SK-N-SH treated with all-trans-retinoic acid at 6 μM for 48 hours (cell line): ENCODE measurements around the gene ARFRP1.

ENCODE experiments used
- CSDC2 ChIP-seq: fragments of 250-450 bp; sonication (Bioruptor Pico); IDR thresholded peaks from 2 replicates; pipeline ENCODE4 v1.5.0; 2020; ENCODE audit warnings: mild to moderate bottlenecking, moderate library complexity
- PATZ1 ChIP-seq: fragments of 250-450 bp; sonication (Bioruptor Pico); IDR thresholded peaks from 2 replicates; pipeline ENCODE4 v1.8.0; 2020; ENCODE audit warnings: mild to moderate bottlenecking, moderate library complexity, borderline replicate concordance
- PPARA ChIP-seq: fragments of 250-450 bp; sonication (Bioruptor Pico); IDR thresholded peaks from 2 replicates; pipeline ENCODE4 v1.5.0; 2020; ENCODE audit warnings: mild to moderate bottlenecking, borderline replicate concordance
- TCF4 ChIP-seq: fragments of 250-450 bp; sonication (Bioruptor Pico); IDR thresholded peaks from 2 replicates; pipeline ENCODE4 v1.8.0; 2021; ENCODE audit warnings: mild to moderate bottlenecking, moderate library complexity, borderline replicate concordance
- ZFP30 ChIP-seq: fragments of 450-650 bp; formaldehyde crosslinking; IDR thresholded peaks from 2 replicates; pipeline ENCODE4 v1.5.0; 2022; ENCODE audit warnings: mild to moderate bottlenecking, moderate library complexity
- ZNF565 ChIP-seq: fragments of 450-650 bp; formaldehyde crosslinking; conservative IDR thresholded peaks from 2 replicates; pipeline ENCODE4 v1.5.0; 2020; ENCODE audit warnings: low read depth, mild to moderate bottlenecking, moderate library complexity
- TF ChIP-seq, protein P1 (sequence below): fragments of 250-450 bp; sonication (Bioruptor Pico); IDR thresholded peaks from 2 replicates; pipeline ENCODE4 v1.5.1; 2021; ENCODE audit warnings: mild to moderate bottlenecking, moderate library complexity

- TF ChIP-seq ZFP30 = no peak
- no peak for TF ChIP-seq PATZ1 (CRISPR knock-in tag)
- TF ChIP-seq PPARA (CRISPR knock-in tag) = no peak
- no peak for TF ChIP-seq TCF4 (CRISPR knock-in tag)
- no peak for TF ChIP-seq ZNF565 (CRISPR knock-in tag)
- TF ChIP-seq CSDC2 (CRISPR knock-in tag) = no peak
- TF ChIP-seq, protein P1, sequence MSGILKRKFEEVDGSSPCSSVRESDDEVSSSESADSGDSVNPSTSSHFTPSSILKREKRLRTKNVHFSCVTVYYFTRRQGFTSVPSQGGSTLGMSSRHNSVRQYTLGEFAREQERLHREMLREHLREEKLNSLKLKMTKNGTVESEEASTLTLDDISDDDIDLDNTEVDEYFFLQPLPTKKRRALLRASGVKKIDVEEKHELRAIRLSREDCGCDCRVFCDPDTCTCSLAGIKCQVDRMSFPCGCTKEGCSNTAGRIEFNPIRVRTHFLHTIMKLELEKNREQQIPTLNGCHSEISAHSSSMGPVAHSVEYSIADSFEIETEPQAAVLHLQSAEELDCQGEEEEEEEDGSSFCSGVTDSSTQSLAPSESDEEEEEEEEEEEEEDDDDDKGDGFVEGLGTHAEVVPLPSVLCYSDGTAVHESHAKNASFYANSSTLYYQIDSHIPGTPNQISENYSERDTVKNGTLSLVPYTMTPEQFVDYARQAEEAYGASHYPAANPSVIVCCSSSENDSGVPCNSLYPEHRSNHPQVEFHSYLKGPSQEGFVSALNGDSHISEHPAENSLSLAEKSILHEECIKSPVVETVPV = no peak
These were observed 15.9 kb downstream of the ARFRP1 start for GRCh38 chr20:63691711-63692435.
